ENCODE measurements around the gene MYL7.

DNA sequence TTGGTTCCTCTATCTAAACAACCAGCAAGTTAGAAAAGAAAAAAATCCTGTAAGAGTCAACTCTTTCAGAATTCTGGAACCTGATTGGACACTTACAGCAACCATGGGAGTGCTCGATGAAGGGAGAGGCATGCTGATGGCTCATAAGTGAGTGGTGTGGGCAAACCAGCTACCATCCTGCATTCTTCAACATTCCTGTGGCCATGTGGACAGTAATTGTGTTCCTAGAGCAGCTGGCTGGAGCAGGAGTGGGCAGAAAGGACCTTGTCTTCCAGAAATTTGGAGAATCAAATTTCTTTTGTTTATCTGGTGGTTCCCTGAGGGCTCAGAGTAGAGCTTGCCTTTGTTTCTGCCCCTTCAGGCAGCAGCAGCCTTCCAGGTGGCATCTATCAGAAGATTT lies 22.5 kb upstream of the MYL7 start:
- TF ChIP-seq CTCF (conservative IDR thresholded peaks at IDR 0.05; ENCODE audit: low read depth, low read length), result no peak
- no peak for TF ChIP-seq EZH2 (IDR thresholded peaks at IDR 0.05; ENCODE audit: borderline replicate concordance, low read depth, low read length, poor library complexity, severe bottlenecking)

Measured in A673 (cell line).